B cell (primary cell): ENCODE measurements around the gene B4GALNT3. TPM values are rescaled to one million over a fixed set of nuclear protein-coding genes. Genes with fewer than 3 reads are reported as not detected.

Source experiments
- ATAC-seq: fragments of 200-7000 bp; cut with Tn5 transposase; one replicate; pipeline ENCODE4 v1.10.0; 2021; ENCODE audit warnings: low read depth, mild to moderate bottlenecking, moderate number of reproducible peaks, moderate library complexity
- CTCF ChIA-PET: fragments of 350-600 bp; sonication (Branson Sonifier 250); formaldehyde crosslinking; loops from one replicate; lab custom pipeline; 2021; ENCODE audit warnings: antibody characterized with exemption, inconsistent platforms; lab: Charles Lee
- POLR2A ChIA-PET: fragments of 350-600 bp; sonication (Branson Sonifier 250); formaldehyde crosslinking; loops from one replicate; lab custom pipeline; 2021; ENCODE audit warnings: antibody characterized with exemption; lab: Charles Lee
- DNase-seq: peaks from one replicate; pipeline ENCODE4 v3.0.0; 2013
- H2AFZ ChIP-seq: 2 replicates; pipeline ENCODE4 v1.6.1; 2012; ENCODE audit warnings: mild to moderate bottlenecking, low read depth, low read length; ENCODE audit not compliant: insufficient read depth, poor library complexity, severe bottlenecking
- H3K27ac ChIP-seq, 2 donors: 1 replicate in 1 of 2; 2 replicates in 1 of 2; pipeline ENCODE4 v1.5.1; 2012 to 2013; ENCODE audit warnings: low read length in 2 of 2, mild to moderate bottlenecking in 2 of 2, moderate library complexity in 1 of 2
- H3K27me3 ChIP-seq, 4 experiments: fragments of 200-600 bp in 1 of 4; sonication (generic) in 1 of 4; replicated peaks in 1 of 4; 1 replicate in 2 of 4; 2 replicates in 2 of 4; pipeline versions ENCODE4 v1.6.1 to v1.7.0; 2013 to 2016; ENCODE audit warnings: low read length in 3 of 4, mild to moderate bottlenecking in 2 of 4, mixed read lengths in 1 of 4, moderate library complexity in 1 of 4; ENCODE audit not compliant: insufficient read depth in 4 of 4, control insufficient read depth in 3 of 4; ENCODE audit errors: control extremely low read depth in 1 of 4
- H3K36me3 ChIP-seq, 2 experiments: replicated peaks in 1 of 2; 1 replicate in 1 of 2; 2 replicates in 1 of 2; pipeline versions ENCODE4 v1.6.1 to v1.7.1; 2013; ENCODE audit warnings: low read length in 1 of 2; ENCODE audit not compliant: insufficient read depth in 2 of 2, control insufficient read depth in 1 of 2; ENCODE audit errors: control extremely low read depth in 1 of 2, extremely low read depth in 1 of 2
- H3K4me1 ChIP-seq, 2 donors: fragments of 200-600 bp in 1 of 2; sonication (generic) in 1 of 2; 1 replicate in 1 of 2; 2 replicates in 1 of 2; pipeline versions ENCODE4 v1.5.1 to v1.6.1; 2013 to 2017; ENCODE audit warnings: low read length in 2 of 2; ENCODE audit not compliant: control insufficient read depth in 2 of 2, insufficient read depth in 2 of 2
- H3K4me2 ChIP-seq: replicated peaks from 2 replicates; pipeline ENCODE3; 2012; ENCODE audit warnings: mild to moderate bottlenecking, low read depth, low read length; ENCODE audit not compliant: poor library complexity, severe bottlenecking
- H3K4me3 ChIP-seq, 5 experiments: fragments of 200-600 bp in 1 of 5; sonication (generic) in 1 of 5; 1 replicate in 3 of 5; 2 replicates in 2 of 5; pipeline versions ENCODE4 v1.5.1 to v1.7.0; 2011 to 2016; ENCODE audit warnings: low read length in 4 of 5, mild to moderate bottlenecking in 4 of 5, low read depth in 2 of 5, control low read depth in 1 of 5, moderate library complexity in 1 of 5; ENCODE audit not compliant: insufficient read depth in 1 of 5; ENCODE audit errors: control extremely low read depth in 1 of 5, extremely low read depth in 1 of 5
- H3K79me2 ChIP-seq: fragments of 200-600 bp; sonication (generic); one replicate; pipeline ENCODE4 v1.6.0; 2016; ENCODE audit warnings: low read length; ENCODE audit not compliant: control insufficient read depth, insufficient read depth
- H3K9ac ChIP-seq: fragments of 200-600 bp; sonication (generic); 2 replicates; pipeline ENCODE4 v1.6.1; 2017; ENCODE audit warnings: mild to moderate bottlenecking, low read length, moderate library complexity
- H3K9me3 ChIP-seq, 3 donors: one replicate each; pipeline versions ENCODE4 v1.6.1 to v1.7.1; 2013; ENCODE audit warnings: low read length in 2 of 3; ENCODE audit not compliant: control insufficient read depth in 2 of 3, insufficient read depth in 1 of 3; ENCODE audit errors: control extremely low read depth in 1 of 3
- H4K20me1 ChIP-seq: 2 replicates; pipeline ENCODE4 v1.6.0; 2012; ENCODE audit warnings: mild to moderate bottlenecking, low read length; ENCODE audit not compliant: insufficient read depth, control insufficient read depth, poor library complexity, severe bottlenecking
- H3K27ac Mint-ChIP-seq: one replicate; pipeline ENCODE4 v1.8.0; 2021; ENCODE audit warnings: mixed read lengths
- H3K27me3 Mint-ChIP-seq: one replicate; pipeline ENCODE4 v1.8.0; 2021; ENCODE audit warnings: mixed read lengths
- H3K4me1 Mint-ChIP-seq: one replicate; pipeline ENCODE4 v1.8.0; 2021; ENCODE audit warnings: mixed read lengths
- H3K4me3 Mint-ChIP-seq: one replicate; pipeline ENCODE4 v1.8.0; 2021; ENCODE audit warnings: mixed read lengths
- H3K9me3 Mint-ChIP-seq: one replicate; pipeline ENCODE4 v1.8.0; 2022; ENCODE audit warnings: mixed read lengths; ENCODE audit not compliant: insufficient read depth
- CTCF ChIP-seq: fragments of 200-600 bp; IDR thresholded peaks from one replicate; pipeline ENCODE4 v1.8.0; 2022; ENCODE audit warnings: antibody characterized with exemption, mild to moderate bottlenecking
- EZH2 ChIP-seq: IDR thresholded peaks from 2 replicates; pipeline ENCODE4 v1.6.1; 2012; ENCODE audit warnings: borderline replicate concordance, low read depth, mild to moderate bottlenecking, moderate library complexity, low read length; ENCODE audit not compliant: insufficient read depth, poor library complexity, severe bottlenecking
- WGBS: methylation state at CpG from one replicate; pipeline ENCODE4 v1.1.5; 2013; ENCODE audit warnings: missing lambda C conversion rate; ENCODE audit not compliant: insufficient coverage; 5-methylcytosine and 5-hydroxymethylcytosine counted together
- intact Hi-C: fragments of 100-400 bp; cut with micrococcal nuclease; formaldehyde crosslinking; loops from one replicate; pipeline ENCODE4 v1.10.0; 2022
- polyA plus RNA-seq: library from polyadenylated mRNA; depleted of rRNA; stranded (reverse); fragments of >200 nt; gene quantifications from 2 replicates; pipeline ENCODE4 v1.2.3, GENCODE V29; 2012
- total RNA-seq, 2 donors: library from RNA; stranded (reverse); fragments of 120-200 nt in 1 of 2; gene quantifications; 1 replicate in 1 of 2; 2 replicates in 1 of 2; pipeline versions ENCODE4 v1.2.3 to v1.2.4, GENCODE V29; 2013 to 2022

Gene B4GALNT3
- total and polyA plus RNA-seq, 2 donors (not counting 1 experiment from before 2014, with no cell fraction given): 0.25 TPM; not detected in 1

DNA sequence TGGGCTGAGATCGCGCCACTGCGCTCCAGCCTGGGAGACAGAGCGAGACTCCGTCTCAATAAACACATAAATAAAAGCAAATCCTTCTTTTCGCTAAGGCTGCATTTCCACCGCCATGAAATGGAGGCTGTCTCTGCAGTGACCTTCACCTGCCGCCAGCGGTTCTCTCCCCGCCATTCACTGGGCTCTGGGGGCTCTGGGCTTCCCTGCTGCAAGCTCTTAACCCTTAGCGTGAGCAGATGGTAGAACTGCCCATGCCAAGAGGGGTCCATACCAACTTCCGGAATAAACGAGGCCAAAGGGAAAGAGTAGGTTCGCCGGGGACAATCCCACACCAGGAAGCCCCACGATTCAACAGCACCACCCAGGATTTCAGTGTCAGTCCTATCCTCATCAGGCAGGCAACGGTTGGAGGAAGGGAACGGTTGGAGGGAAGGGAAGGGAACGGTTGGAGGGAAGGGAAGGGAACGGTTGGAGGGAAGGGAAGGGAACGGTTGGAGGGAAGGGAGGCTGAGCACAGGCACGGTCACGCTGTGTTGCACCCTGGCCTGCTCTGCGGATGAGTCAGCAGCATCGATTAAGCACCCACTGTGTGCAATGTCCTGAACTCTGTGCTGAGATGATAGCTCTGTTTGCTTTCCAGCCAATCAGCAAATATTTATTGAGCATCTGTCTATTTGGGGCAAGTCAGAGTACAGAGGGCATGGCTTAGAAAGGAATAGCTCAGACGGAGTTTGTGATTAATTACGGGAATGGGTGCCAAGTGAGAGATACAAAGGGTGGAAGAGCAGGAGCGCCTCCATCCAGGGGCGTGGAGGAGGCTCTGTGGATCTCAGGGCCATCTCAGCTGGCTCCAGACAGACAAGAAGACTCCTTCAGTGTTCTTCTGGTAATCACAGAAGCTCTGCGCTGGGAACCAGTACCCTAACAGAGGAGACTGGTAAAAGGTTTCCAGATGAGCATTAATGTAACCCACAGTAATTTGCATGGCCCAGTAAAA lies 125.6 kb downstream of the B4GALNT3 start:
- POLR2A ChIA-PET: no interaction called here
- H3K9me3 Mint-ChIP-seq: no peaks in the 10 kb centered on the region
- ATAC-seq (no peak), DNase-seq (no peak)
- Histone ChIP-seq H3K27me3 (no peaks in the 10 kb centered on the region), H2AFZ (no peak overlapping the region), H3K9me3 (no peaks in the 10 kb centered on the region), H3K4me3 (no peak overlapping the region), H3K9ac (no peak overlapping the region), H3K27ac (no peak overlapping the region), H4K20me1 (no peaks in the 10 kb centered on the region), H3K4me1 (no peaks in the 10 kb centered on the region), H3K4me2 (no peak overlapping the region), H3K79me2 (no peaks in the 10 kb centered on the region), H3K36me3 (no peaks in the 10 kb centered on the region)
- H3K27ac Mint-ChIP-seq: no peak overlapping the region
- H3K4me3 Mint-ChIP-seq: no peak overlapping the region
- no peak for TF ChIP-seq EZH2
- no peak for TF ChIP-seq CTCF
- 94% methylated on average over 27 of the region's 30 CpGs for WGBS
- no peaks in the 10 kb centered on the region for H3K27me3 Mint-ChIP-seq
- peaks cover 5% of the 10 kb centered on the region for H3K4me1 Mint-ChIP-seq
- intact Hi-C loops: no loop called here
- CTCF ChIA-PET: interaction anchor here (1.2 kb wide), 1 partner anchor 9 kb away, joined by 3 read pairs; no protein-coding TSS in a partner anchor
